Lung microvascular endothelial cell (primary cell): ENCODE results near the gene PGM1. TPM values are rescaled to one million over a fixed set of nuclear protein-coding genes. Genes with fewer than 3 reads are reported as not detected.

Source experiments
- DNase-seq, 2 donors: peaks; one replicate each; pipeline versions ENCODE4 v3.0.0 to v3.0.0-alpha.2; 2010; ENCODE audit warnings: low read depth in 2 of 2
- total RNA-seq: library from RNA; depleted of rRNA; stranded (reverse); fragments of >200 nt; gene quantifications from 2 replicates; pipeline ENCODE4 v1.2.1, GENCODE V29; 2014

Gene PGM1
- total RNA-seq, 1 donor from 2014 or later = 36.1 TPM

DNA sequence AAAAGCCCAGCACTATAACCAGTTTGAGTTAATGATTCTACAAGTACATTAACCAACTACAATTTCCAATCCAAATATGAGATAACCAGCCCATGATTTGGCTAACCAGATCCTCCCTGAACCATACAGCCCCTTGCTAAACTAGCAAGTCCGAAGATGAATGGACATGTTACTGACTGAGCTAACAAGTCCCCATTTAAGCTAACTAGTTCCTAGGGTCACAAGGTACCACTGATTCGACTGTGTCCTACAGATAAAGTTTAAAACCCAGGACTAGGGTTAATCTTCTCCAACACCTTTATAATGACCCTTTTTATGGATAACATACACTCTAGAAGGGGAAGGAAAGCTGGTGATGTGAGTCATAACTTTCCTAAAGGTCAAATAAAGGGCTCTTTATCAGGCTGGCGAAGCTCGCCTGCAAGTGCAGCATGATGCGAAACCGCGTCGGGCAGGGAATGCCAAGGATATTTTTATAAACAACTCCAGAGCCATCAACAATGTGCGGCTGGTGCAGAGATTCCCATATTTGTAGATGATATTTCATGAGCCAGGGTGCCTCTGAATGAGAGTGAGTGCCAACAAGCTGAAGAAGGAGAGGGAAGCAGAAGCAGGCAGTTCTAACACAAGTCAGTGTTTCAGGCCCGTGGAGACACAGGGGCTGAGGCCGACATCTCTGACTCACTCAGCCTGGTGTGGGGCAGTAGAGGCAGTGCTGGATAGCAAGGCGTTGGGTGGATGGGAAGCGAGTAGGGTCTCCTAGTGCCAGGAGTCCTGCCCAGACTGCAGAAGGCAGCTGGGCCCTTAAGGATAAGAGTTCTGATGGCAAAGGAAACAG is 105.0 kb downstream of the PGM1 start:
- peak in 1 of 2 donors; percentile 31 for DNase-seq

DNA sequence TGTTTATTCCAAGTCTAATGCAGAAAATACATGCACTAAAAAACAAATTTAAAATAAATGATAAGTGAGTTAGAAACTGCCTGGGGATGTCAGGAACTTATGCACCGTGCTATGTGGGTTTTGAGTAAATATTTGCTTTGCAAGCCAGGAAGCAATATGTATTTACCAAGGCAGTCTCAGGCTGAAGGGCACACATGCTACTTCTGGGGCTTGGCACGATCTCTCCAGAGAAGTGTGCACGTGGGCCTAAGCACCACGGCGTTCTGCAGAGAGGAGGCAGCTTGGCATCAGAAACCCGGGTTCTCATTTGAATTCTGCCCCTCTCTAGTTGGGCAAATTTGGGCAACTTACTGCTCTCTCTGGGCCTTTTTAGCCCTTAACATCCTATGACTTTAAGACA is 108.0 kb downstream of the PGM1 start:
- DNase-seq = no peak

DNA sequence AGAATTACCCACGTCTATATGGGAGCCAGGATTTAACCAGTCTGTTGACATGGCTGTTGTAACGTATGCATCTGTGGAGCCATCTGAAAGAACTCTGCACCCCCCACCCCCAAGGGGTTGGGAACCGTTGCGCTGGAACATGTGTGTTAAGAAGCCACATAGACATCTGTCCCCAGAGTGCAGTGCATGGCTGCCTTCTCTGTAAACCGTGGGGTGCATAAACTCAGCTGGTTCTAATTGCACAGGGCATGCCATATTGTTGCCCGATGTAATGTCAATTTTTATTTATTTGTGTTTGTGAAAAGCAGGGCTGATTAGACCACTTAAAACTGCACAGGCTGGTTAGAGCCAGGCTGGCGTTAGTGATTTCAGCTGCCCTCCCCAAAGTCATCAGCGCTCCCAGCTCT is 110.5 kb downstream of the PGM1 start:
- DNase-seq = no peak

DNA sequence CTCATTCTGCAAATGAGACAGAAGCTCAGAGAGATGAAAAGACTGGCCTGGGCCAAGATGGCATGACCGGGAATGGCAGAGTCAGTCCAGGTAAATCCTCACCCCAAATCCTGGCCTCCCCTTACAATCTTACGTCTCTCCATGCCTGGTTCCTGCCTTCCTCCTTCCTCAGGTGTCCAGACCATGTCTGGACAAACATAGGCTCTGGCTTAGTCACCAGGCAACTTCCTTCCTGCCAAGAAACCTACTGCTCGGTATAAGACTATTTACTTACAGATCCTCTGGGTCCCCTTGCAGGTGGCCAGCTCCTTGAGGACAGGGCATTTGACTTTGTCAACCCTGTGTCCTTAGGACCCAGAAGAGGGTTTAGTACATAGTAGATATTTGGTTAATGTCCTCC is 111.2 kb downstream of the PGM1 start:
- DNase-seq = peak in 1 of 2 donors; percentile 62

DNA sequence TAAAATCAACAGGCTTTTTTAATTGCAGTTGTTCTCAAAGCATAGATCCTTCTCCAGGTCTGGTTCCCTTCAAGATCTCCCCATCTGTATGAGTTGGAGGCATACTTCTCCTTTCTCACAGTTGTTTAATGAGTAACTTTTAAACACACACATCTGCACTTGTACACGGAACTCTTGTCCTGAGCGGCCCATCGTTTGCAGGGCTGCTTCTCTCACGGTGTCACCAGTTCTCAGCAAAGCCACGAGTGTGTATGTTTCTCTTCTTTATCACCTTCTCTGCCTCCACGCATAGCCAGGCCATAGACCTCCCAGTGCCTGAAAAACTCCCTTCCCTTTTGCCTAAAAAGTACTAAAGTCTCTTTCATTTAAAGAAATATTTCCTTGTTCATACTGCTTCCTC is 111.9 kb downstream of the PGM1 start:
- DNase-seq = no peak

DNA sequence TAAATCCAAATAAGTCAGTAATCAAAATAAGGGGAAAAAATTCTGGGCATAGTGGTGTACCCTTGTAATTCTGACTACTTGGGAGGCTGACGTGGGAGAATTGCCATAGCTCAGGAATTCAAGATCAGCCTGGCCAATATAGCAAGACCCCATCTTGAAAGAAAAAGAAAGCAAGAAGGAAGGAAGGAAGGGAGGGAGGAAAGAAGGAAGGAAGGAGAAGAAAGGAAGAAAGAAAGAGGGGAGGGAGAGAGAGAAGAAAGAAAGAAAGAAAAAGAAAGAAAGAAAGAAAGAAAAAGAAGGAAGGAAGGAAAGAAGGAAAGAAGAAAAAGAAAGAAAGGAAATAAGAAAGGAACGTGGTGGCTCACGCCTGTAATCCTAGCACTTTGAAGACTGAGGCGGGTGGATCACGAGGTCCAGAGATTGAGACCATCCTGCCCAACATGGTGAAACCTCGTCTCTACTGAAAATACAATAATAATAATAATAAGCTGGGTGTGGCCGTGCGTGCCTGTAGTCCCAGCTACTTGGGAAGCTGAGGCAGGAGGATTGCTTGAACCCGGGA is 116.1 kb downstream of the PGM1 start:
- DNase-seq = no peak

Other genes with a start within 250 kb of the PGM1 start
- gene ALG6, start 225.8 kb upstream of the PGM1 start, total RNA-seq = 13.7 and 17.5 TPM in 2 replicates
- 4.6 and 15.7 TPM in 2 replicates for gene ITGB3BP, start 70.2 kb upstream of the PGM1 start, total RNA-seq
- 2.4 and 3.2 TPM in 2 replicates for gene EFCAB7, start 69.9 kb upstream of the PGM1 start, total RNA-seq
- gene ROR1, start 180.6 kb downstream of the PGM1 start, total RNA-seq = under 0.01 and 0.44 TPM in 2 replicates